Testis (tissue), 2 donors: ENCODE results near the gene POGK.

ENCODE experiments used
- POLR2A ChIP-seq: fragments of 450-650 bp; IDR thresholded peaks from one replicate; pipeline ENCODE4 v1.6.1; 2017; ENCODE audit warnings: antibody characterized with exemption, mild to moderate bottlenecking, moderate library complexity
- TF ChIP-seq, protein P1 (sequence below), 3 experiments: fragments of 450-650 bp in 2 of 3; fragments of 200-600 bp in 1 of 3; sonication (generic) in 1 of 3; IDR thresholded peaks; one replicate each; pipeline ENCODE4 v1.5.1; 2016 to 2019; ENCODE audit warnings: antibody characterized with exemption in 3 of 3, mild to moderate bottlenecking in 2 of 3, moderate library complexity in 1 of 3

DNA sequence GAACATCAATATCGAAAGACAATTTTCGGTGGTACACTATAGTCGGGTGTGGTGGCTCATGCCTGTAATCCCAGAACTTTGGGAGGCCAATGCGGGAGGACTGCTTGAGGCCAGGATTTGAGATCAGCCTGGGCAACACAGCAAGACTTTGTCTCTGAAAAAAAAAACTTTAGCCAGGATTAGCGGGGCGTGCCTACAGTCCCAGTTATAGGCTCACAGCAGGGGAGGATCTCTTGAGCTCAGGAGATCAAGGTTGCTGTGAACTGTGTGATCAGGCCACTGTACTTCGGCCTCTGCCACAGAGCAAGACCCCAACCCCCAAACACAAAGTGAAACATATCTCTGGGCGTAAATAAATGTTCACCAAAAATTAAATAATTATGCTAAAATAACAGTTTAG, 35.2 kb downstream of the POGK start:
- TF ChIP-seq, protein P1, sequence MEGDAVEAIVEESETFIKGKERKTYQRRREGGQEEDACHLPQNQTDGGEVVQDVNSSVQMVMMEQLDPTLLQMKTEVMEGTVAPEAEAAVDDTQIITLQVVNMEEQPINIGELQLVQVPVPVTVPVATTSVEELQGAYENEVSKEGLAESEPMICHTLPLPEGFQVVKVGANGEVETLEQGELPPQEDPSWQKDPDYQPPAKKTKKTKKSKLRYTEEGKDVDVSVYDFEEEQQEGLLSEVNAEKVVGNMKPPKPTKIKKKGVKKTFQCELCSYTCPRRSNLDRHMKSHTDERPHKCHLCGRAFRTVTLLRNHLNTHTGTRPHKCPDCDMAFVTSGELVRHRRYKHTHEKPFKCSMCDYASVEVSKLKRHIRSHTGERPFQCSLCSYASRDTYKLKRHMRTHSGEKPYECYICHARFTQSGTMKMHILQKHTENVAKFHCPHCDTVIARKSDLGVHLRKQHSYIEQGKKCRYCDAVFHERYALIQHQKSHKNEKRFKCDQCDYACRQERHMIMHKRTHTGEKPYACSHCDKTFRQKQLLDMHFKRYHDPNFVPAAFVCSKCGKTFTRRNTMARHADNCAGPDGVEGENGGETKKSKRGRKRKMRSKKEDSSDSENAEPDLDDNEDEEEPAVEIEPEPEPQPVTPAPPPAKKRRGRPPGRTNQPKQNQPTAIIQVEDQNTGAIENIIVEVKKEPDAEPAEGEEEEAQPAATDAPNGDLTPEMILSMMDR (IDR thresholded peaks at IDR 0.05) = no peak
- TF ChIP-seq POLR2A = no peak
